Ecto neural progenitor cell (in vitro differentiated cells): ENCODE results near the gene PDE6C.
A peak's percentile ranks its signal among the peaks of the same experiment; 100 is the strongest.

Experiments
- DNase-seq: peaks from one replicate; pipeline ENCODE4 v3.0.0-alpha.2; 2018; ENCODE audit warnings: low spot score

Gene PDE6C

DNA sequence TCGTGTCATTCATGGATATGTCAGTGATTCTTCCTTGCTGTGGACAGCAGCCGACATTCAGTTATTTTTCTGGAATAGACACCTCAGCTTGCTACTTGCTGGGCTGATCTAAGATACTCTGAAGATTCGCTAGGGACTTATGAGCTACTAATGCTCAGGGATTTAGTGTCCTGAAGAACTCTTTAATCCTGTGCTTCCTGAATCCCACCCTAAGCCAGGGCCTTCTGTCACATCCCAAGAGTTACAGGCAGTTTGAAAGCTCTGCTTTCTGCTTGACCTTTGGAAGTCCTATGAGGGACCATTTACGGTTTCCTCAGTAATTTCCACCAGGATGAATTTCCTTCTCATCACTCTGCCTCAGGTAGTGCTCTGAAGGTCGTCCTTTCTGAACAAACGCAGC is at the start of gene PDE6C:
Gene PDE6C, plus strand, starts transcription at position 227 of the 400 bp plus-strand sequence. CDS start 189 bp downstream, outside the sequence.
- DNase-seq, result no peak

DNA sequence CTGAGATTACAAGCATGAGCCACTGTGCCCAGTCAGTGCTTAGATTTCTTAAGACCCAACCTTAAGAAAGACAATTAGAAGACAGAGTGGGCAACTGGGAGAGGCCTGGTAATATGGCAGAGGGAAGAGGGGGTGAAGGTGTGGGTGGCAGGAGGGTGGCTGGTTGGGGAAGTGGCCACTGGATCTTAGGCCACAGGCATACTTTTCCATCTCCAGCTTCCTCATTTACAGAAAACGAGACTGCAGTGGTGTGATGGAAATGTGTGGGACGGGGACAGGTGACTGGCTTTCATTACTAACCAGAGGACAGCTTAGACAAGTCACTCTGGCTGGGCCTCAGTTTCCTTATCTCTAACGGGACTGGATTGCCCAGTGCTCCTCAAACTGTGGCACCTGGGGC is 46.9 kb upstream of the PDE6C start:
- DNase-seq, result no peak

DNA sequence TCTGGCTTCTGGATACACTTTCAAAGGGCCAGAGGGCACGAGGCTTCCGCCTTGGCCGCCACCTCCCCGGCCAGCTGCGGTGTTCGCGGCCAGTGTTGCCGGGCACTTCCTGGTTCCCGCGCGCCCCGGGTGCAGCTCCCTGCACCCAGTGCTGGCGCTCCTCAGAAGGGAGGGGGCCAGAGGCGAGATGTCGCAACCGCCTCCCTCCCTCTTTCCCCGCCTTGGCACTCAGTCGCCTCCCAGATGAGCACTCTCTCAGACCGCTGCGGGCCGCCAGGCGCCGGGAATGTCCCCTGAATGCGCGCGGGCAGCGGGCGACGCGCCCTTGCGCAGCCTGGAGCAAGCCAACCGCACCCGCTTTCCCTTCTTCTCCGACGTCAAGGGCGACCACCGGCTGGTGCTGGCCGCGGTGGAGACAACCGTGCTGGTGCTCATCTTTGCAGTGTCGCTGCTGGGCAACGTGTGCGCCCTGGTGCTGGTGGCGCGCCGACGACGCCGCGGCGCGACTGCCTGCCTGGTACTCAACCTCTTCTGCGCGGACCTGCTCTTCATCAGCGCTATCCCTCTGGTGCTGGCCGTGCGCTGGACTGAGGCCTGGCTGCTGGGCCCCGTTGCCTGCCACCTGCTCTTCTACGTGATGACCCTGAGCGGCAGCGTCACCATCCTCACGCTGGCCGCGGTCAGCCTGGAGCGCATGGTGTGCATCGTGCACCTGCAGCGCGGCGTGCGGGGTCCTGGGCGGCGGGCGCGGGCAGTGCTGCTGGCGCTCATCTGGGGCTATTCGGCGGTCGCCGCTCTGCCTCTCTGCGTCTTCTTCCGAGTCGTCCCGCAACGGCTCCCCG is 45.7 kb upstream of the PDE6C start, which contains the start of gene FFAR4:
Gene FFAR4, plus strand, starts transcription at position 231 of the 842 bp plus-strand sequence. Its CDS starts 56 bp downstream, at position 287.
- DNase-seq, result peak; percentile 77

DNA sequence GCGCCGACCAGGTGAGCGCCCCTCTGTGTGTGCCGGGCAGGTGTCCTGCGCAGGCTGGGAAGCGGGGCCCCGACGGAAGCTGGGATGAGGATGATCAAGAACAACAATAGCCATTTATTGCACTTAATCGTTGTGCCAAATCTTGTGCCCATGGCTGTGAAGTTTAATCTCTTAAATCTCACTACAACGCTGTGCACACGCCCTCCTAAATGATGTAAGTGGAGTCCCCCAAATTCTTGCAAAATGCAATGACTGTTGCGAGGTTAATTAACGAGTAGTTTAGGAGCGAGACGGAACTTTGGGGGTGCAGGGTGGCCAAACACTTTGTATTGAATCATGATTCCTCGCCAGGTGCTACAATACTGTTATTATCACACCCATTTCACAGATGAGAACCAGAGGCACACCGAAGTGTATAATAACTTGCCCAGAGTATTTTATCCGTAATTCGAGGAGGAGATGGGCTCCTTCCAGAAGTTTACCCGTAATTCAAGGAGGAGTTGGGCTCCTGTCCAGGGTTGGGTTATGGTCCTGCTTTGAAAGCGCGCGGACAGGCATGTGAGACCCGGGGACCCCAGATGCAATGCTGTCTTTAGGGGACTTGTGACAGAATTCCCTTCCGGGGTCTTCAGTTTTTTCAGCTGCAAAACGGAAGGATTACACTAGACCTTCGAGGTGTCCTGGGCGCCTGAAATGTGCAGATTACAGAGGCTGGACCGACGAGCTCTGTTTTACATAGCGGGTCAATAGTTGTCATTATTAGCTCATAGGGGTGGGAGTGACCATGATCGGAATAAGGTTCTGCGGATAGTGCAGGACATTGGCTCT is 44.8 kb upstream of the PDE6C start:
- no peak for DNase-seq

DNA sequence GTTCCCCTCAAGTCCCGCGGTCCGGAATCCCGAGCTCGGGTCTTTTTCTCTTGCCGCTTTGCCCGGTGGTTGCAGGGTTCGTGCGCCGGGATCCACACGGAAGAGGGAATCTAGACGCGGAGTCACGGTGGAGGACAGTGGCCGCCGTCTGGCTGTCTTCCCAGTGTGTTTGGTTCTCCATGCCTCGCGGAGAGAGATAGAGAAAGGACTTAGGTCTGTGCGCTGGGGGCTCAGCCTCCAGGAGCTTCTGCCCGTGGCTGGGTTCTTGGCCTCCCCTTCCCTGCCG is 44.3 kb upstream of the PDE6C start:
- peak; percentile 51 for DNase-seq

DNA sequence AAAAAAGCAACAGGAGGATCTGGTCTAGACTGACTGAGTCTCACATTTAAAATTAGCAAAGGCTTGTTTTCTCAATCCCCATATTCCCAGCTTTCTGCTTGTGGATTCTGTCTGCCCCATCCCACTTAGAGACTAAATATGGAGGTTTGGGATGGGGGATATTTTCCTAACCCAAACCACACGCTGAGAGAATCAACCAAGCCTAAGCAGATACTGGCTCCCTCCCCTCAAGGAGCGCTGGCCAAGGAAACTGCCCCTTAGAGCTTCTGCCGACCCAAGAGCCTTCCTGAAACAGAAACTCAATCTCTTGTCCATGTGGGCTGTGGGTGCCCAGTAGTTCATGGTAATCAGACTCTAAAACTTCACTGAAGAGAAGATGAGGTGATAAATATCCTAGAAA is 42.0 kb upstream of the PDE6C start:
- no peak for DNase-seq

DNA sequence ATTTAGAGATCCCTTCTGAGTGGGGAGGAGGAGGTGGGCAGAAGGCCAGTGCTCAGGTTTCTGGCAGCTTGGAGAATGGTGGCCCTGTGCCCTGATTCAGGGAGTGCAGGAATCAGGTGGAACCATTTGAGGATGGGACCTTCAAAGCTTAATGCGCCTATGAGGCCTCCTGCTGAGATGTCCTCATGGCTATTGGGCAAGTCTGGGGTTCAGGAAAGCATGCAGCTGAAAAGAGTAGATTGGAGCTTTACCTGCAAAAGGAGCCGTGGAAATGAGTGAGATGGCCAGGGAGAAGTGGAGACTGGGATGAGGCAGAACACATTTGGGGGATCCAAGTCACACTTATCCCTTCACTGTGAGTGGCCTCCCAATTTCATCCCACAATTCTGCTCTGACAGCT is 39.7 kb upstream of the PDE6C start:
- DNase-seq, result no peak

DNA sequence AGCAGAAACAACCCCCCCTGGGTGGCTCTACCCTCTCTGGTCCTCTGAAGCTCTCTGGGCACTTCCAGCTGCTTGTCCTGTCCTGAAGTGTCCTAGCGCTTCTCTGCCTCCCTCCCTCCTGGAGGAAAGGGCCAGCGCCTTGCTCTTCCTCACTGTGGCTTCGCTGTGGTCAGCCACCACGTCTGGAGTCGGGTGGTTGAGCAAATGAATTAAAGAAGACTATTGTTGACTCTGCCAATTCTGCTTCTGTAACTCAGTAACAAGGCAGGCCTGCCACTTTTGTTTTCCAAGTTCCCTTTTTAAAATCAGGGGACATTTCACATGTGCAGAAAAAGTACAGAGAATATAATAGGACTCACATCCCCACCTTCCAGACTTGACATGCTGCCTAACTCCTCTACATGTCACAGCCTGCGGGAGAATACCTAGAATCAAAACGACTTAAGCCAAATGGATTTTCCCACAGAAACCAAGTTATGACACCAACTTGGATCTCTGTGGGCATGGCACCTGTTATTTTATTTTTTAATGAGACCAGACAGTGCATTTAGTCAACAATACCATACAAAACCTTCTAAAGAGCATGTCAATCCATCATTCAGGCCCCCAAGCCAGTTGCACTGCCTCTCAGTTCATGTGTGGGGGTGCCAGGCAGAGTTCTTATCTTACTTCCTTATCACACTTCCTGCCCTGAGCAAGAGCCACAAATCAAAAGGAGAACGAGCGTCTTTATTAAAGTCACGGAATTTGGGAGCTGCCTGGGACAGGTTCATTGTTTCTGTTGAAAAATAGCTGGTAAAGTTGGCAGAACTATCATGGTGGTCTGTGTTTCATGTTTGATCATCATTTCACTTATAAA is 39.1 kb upstream of the PDE6C start:
- no peak for DNase-seq

DNA sequence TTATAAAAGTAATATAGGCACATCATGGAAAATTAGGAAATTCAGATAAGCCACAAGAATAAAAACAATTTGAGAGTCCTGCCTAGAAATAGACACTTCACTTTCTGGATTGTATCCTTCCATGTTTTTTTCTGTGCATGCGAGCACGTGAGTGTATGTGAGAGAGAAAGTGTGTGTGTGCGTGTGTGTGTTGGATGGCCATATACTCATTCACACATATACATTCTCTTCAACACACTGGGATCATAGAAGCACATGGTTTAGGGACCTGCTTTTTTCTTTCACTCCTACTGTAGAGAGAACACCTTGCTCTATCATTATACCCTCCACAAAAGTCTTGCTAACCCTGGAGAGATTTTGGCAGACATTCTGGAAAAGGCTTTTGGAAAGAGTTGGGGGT is 38.4 kb upstream of the PDE6C start:
- DNase-seq, result no peak

DNA sequence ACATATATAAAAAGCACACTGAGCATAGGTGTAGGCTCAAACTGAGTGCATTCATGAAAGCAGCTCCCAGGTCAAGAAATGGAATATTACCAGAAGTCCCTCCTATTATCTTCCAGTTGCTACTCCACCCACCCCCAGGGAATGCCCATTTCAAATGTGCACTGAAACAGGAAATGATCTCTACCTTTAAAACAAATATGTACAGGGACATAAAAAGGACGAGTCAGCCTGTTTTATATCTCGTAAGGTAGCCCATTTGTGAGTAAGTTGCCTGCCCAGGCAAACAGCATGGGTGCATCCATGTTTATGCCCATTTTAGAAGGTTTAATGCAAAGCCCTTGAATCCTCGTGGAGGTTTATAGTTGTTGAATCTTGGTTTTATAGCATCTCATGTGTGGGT is 35.4 kb upstream of the PDE6C start:
- DNase-seq, result no peak

DNA sequence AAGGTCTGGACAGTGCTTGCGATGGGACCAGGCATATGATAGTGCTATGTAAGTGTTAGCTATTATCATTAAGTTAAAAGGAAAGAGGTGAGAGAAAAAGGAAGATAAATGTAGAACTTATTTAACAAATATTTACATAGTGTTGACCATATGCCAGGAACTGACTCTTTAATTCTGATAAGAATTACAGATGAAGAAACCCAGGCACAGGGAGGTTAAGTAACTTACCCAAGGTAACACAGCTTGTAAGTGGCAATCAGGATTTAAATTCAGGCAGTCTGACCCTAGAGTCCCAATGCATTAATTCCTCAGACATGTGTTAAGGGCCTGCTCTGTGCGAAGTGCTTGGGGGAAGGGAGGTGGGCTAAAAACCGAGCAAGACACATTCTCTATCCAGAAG is 34.8 kb upstream of the PDE6C start:
- DNase-seq, result no peak

DNA sequence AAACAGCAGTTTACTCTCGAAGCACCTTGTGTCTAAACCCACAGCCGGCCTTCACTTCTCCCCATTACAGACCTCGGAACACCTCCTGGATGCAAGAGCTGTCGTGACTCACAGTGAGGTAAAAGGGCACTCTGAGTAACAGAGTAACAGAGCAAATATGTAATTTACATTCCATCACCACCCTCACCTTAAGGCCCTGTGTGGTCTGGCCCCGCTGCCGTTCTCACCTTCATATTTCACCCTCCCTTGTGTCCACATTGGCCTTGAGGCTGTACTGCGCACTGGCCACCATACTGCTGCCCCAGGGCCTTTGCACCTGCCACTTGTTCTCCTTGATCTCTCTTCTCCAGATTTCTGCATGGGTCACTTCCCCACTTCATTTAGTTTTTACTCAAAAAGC is 33.2 kb upstream of the PDE6C start:
- DNase-seq, result no peak

DNA sequence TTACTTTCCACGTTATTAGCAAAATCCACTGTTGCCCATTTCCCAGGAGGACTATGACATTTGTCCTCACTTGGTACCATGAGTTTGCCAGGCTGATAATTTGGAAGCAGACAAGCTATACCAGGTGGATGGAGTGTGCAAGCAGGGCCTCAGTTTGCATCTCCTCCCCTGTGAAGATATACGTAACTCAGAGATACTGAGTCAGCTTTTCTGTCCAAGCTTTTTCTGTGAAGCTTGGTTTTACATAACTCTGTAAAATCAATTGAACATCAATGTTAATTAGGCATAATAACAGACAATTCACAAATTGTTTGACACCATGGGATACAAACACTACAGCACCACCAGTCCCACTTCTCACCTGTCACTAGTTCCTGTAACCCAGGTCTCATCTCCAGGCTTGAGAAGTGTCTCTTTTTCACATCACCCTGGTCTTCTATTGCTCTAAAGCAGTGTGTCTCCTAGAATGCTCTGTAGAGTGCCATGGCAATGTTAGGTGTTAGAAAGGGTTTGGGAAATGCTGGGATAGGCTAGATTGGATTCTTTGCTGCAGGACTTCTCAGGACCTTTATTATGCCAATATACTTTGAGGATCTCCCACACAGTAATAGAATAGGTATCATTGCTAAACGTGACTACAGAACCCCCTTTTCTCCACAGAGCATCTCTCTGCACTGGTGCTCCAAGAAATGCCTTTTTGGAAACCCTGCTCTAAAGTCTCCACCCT is 32.2 kb upstream of the PDE6C start:
- DNase-seq, result no peak

DNA sequence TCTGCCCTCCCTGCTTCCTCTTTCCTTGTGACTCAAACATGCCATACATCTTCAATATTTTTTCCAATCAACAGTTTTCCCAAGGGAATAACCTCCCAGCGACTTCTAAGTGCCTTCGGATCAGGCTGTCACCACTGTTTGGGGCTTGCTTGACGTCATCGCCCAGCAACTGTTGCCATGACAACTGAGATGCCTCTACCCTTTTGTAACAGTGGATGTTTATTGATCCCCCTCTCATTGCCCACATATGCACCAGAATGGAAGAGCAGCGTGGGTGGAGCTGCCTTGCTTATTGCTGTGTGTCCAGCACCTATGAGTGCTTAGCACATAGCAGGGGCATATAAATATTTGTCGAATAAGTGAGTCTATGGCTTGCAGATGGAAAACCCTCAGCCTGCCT is 31.5 kb upstream of the PDE6C start:
- peak; percentile 82 for DNase-seq

DNA sequence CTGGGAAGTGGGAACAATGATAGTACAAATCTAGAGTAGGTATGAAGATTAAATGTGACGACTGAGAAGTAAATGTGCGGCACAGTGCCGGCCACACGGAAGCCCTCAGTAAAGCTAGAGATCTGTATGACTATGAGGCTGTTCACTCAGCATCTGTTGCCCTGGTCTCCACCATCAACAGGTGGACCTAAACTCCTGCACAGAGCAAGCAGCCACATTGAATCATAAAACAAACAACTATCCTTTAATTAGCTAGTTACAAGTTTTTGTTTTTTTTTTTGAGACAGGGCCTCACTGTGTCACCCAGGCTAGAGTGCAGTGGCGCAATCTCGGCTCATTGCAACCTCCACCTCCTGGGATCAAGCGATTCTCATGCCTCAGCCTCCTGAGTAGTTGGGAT is 27.9 kb upstream of the PDE6C start:
- DNase-seq, result no peak

DNA sequence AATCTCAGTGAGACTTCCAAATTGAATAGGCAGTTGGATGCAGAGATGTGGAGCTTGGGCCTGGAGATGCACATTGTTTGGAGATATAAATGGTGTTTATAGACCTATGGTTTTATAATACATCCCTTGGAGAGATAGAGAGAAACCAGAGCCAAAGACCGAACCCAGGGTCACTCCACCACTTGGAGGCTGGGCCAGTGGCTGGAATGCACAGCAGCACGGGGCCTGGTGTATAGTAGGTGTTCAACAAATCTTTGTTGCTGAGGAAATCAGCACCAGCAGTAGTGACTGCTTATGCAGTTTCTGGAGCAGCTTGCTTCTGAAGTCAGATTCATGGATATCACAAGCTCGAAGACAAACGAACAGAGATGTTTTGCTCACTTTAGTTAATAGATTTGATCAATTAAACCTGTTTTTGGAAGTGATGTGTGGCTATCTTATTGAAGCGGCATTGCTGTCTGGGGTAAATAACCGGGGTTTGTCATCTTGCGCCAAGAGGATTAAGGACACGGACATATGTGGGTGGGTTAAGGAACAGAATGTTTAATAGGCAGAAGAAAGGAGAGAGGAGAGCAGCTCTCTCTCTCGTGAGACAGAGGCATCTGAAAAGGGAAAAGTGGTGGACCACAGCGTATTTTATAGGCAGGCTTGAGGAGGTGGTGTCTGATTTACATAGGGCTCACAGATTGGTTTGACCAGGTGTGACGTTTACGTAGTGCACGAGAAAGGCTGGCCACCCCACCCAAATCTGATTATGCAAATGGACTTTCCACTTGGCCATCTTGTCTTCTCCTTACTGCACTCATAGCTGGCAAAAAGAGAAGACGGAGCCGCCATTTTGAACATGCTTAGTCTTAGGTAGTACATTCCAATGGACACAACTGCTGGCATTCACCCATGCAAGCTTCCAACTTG is 22.4 kb upstream of the PDE6C start:
- no peak for DNase-seq

DNA sequence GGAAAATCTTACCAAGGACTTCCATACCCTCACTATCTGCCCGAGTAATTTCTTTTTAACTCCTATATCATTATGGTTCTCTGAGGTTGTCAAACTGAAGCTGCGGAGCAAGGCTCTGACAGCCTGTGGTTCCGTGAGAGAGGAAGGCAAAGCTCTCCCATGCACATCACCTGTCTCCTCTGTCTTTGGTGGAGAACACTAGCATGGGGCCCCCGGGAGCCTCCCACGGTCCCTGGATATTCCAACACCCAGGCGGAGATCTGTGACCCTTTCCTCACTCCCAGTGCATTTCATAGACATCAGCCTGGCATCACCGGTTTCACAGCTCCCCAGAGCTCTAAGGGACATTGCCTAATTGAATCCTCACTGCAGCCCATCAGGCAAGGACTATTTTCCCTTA is 21.7 kb upstream of the PDE6C start:
- DNase-seq, result no peak

DNA sequence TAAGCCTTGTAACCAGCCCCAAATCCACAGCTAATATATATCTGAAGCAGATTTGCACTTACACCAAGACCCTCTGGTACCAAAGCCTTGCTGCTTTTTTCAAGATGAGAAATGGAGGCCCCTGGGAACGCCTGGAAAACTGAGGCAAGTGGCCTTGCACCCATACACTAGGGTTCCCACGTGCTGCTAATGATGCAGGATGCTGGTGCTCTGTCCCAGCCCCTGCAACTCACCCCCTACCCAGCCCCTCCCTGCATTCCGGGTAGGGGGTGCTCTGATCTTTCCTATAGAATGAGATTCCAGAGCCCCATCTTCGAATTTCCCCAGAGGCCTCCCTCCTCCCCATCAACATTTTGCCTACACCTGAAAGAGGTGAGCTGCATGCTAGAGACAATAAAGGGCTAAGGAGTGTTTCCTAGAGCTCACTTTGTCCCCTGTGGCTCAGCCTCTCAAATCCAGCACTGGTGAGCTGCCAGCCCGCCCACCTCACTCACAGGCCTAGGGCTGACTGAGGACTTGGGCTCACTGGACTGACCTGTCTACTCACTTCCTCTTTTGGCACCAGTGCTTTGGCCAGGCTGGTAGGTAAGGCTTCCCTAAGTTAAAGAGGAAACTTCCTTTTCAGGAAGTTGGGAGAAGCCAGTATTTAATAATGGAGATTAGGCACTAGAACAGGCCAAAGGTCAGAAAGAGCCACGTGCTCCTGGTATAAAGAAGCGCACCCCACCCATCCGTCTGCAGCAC is 21.1 kb upstream of the PDE6C start:
- no peak for DNase-seq

DNA sequence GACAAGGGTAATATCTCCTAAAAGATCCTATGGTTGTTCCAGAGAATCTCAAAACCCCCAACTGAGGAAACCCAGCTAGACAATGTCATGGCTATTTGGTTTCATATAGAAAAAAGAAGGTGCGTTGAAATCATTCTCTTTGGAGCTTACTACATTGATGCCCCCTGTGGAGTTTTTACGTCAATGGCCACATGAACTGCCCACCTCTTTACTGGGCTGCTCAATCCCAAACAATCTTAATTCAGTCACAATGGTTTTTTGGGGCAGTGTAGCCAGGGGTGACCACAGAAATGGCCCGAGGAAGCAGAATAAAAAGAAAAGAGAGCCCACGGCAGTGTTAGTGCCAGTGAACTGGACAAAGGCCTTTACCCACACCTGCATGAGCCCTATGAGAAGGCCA is 19.1 kb upstream of the PDE6C start:
- no peak for DNase-seq

DNA sequence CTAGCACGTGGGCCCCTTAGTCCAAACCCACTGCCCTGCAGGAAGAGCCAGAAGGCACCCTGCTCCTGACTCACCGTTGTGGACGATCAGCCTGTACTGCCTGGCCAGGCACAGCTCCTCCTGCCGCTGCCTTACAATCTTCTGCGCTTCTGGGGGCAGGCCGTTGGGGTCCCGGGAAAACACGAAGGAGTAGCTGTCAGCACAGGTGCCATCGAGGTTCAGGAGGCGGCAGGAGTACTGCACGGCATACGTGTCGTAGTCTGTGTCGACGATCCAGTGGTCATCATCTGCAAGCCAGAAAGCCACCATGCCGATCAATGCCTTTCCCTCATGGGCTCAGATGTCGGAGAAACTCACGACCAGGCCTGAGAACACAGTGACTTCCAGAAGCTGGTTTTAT is 18.6 kb upstream of the PDE6C start:
- DNase-seq, result no peak
